Measurements from ENCODE around the gene THAP12. TPM values are rescaled to one million over a fixed set of nuclear protein-coding genes. Genes with fewer than 3 reads are reported as not detected.

Gene THAP12
- polyA plus RNA-seq, 5 donors: 82.6 to 136 (median 96.1) TPM

- no peak for DNase-seq
These were observed 72.8 kb downstream of the THAP12 start for GRCh38 chr11:76307978-76308747.

- DNase-seq: peak; percentile 56 to 65
These were observed 73.5 kb downstream of the THAP12 start for GRCh38 chr11:76307396-76307795.

GRCh38 chr11:76303399-76303798, 77.5 kb downstream of the THAP12 start:
- DNase-seq: no peak

- no peak for DNase-seq
These were observed 77.9 kb downstream of the THAP12 start for GRCh38 chr11:76302996-76303395.

Other genes with a start within 250 kb of the THAP12 start
- 10 to 100 TPM; 42.2 to 87.0 (median 64.5) TPM for gene WNT11, start 174.6 kb downstream of the THAP12 start, polyA plus RNA-seq (ENCODE audit: insufficient read depth in 1 of 5, insufficient read length in 5 of 5, low replicate concordance in 1 of 5)
- gene GVQW3, start 191 bp upstream of the THAP12 start, polyA plus RNA-seq (ENCODE audit: insufficient read depth in 1 of 5, insufficient read length in 5 of 5, low replicate concordance in 1 of 5): 10 to 100 TPM; 13.1 to 24.0 (median 20.5) TPM
- 10 to 100 TPM; 27.5 to 44.7 (median 37.6) TPM for gene EMSY, start 63.9 kb upstream of the THAP12 start, polyA plus RNA-seq (ENCODE audit: insufficient read depth in 1 of 5, insufficient read length in 5 of 5, low replicate concordance in 1 of 5)

All from right lung (tissue), 5 donors.